ENCODE results near the gene MSRB3.
A peak's percentile ranks its signal among the peaks of the same experiment; 100 is the strongest.
"Not testable (repeated sequence)": the region's sequence is repeated elsewhere in the genome, so short reads cannot be mapped to it uniquely, and the experiment has no call there.

The MSRB3 gene

DNA sequence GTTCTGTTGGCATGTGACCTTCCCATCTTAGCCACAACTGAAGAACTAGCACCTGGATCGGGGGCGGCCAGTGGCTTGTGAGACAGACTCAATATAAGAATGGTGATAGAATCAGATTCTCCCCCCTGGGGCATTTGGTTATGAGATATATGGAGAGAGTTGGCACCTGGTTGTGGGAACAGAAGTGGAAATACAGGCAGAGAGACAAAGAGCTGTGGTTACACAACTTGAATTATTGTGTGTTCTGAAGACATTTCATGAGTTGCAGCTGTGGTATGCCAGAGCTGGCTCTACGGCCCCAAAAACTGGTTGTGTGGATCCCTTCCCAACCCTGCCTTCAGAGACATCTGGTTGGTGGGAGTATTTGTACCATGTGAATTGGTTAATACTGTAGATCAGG lies 2.9 kb upstream of the MSRB3 start:
- no peak for TF ChIP-seq CTCF (IDR thresholded peaks at IDR 0.05)
- Histone ChIP-seq H3K27ac (no peak overlapping the region), H3K4me3 (no peak overlapping the region)
- DNase-seq (ENCODE audit: low spot score) = no peak

- DNase-seq (ENCODE audit: low spot score) = no peak
- no peak overlapping the region for H3K4me3 ChIP-seq
- peak overlapping the region in 1 of 2 donors; percentile 10 for H3K27ac ChIP-seq
- TF ChIP-seq CTCF (IDR thresholded peaks at IDR 0.05) = no peak
Measured at GRCh38 chr12:65276916-65277530, 1.5 kb upstream of the MSRB3 start.

DNA sequence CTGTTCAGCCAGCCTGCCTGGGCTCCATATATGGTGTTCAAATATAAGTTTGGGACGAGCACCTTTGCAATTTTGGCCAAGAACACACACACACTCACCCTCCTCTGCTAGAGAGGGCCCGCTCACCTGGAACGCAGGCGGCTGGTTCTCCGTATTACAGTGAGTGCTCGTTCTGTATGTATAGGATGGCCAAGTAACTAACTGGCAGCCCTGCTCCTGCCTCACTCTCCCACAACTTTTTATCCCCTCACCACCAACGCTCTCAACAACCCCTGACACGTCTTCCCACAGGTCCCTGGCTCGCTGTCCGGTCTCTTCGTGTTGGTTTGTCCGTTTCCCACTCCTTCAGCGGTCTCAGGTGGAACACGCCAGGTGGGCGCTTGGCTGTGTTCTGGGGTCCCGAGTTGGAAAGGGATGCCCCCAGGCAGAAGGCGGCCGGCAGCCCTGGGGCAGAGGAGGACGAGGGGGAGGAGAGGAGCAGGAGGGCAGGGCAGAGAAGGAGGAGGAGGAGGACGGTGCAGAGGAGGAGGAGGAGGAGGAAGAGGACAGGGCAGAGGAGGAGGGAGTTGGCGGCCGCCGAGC lies 398 bp upstream of the MSRB3 start:
- peak overlapping the region; percentile 98 for H3K4me3 ChIP-seq
- peak overlapping the region; percentile 97 to 99 for H3K27ac ChIP-seq
- no peak for TF ChIP-seq CTCF (IDR thresholded peaks at IDR 0.05)
- DNase-seq (ENCODE audit: low spot score) = no peak

DNA sequence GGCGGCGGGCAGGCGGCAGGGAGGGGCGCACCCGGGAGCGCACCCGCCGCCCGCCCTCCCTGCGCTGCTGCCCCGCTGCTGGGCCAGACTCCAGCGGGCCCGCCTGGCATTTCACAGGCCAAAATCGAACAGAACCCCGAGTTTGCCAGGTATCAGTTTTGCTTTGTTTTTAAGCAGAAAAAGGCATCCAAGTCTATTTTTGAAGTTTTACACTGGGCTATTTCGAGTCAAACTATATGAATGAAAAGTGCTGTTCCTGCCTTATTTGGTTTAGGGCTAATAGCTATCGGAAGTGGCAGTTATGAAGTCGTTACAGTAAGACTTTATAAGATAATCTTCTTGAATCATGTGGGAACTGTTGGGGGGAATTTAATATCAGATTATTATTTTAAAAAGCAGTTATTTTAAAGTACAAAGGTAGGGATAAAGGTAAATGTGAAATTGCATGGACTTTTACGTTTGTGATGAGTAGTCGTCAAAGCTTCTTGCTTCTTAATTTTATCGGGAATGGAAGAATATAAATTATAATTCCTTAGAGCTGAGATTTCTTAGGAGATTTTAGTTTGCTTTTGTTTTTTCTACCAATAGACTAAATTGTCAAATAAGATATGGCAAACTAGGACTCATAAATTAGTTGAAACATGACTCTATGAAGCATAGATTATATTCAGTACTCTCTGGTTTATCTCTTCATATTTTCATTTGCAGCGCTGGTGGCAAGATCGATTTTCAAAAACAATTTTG lies 1.1 kb downstream of the MSRB3 start:
- no peak for DNase-seq (ENCODE audit: low spot score)
- Histone ChIP-seq H3K4me3 (peak overlapping the region; percentile 98), H3K27ac (peak overlapping the region; percentile 97 to 99)
- TF ChIP-seq CTCF (IDR thresholded peaks at IDR 0.05) = no peak

- TF ChIP-seq CTCF (IDR thresholded peaks at IDR 0.05) = no peak
- DNase-seq (ENCODE audit: low spot score) = no peak
- peak overlapping the region; percentile 98 for H3K4me3 ChIP-seq
- no peak overlapping the region for H3K27ac ChIP-seq
Measured at GRCh38 chr12:65280306-65280705, 1.8 kb downstream of the MSRB3 start.

- no peak for DNase-seq (ENCODE audit: low spot score)
- Histone ChIP-seq H3K27ac (no peak overlapping the region), H3K4me3 (no peak overlapping the region)
- TF ChIP-seq CTCF (IDR thresholded peaks at IDR 0.05) = no peak
Measured at GRCh38 chr12:65282840-65283239, 4.4 kb downstream of the MSRB3 start.

DNA sequence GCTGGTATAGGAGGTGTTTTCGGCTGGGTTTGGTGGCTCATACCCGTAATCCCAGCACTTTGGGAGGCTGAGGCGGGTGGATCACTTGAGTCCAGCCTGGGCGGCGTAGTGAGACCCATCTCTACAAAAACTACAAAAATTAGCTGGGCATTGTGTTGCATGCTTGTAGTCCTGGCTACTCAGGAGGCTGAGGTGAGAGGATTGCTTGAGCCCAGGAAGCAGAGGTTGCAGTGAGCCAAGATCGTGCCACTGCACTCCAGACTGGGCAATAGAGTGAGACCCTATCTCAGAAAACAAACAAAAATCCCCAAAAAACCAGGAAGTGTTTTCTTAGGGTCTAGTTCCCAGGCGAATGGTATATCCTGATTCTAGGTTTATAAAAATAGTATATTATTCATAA lies 7.0 kb downstream of the MSRB3 start:
- H3K4me3 ChIP-seq; H3K27ac ChIP-seq; DNase-seq (ENCODE audit: low spot score): not testable (repeated sequence)

All from coronary artery (tissue), 2 donors.